Loucy (cell line): ENCODE measurements around the gene CCT8L2.
"Not testable (repeated sequence)": the region's sequence is repeated elsewhere in the genome, so short reads cannot be mapped to it uniquely, and the experiment has no call there.

Experiments used
- CTCF ChIP-seq: fragments of 200-600 bp; sonication (generic); conservative IDR thresholded peaks from 2 replicates; pipeline ENCODE4 v1.5.1; 2014; ENCODE audit warnings: mild to moderate bottlenecking, antibody characterized with exemption, low read length
- EZH2phosphoT487 ChIP-seq: fragments of 200-600 bp; IDR thresholded peaks from 2 replicates; pipeline ENCODE4 v1.6.1; 2018; ENCODE audit warnings: antibody characterized with exemption, mild to moderate bottlenecking, moderate library complexity, borderline replicate concordance

GRCh38 chr22:16617516-16617915 lies 24.9 kb upstream of the CCT8L2 start:
- TF ChIP-seq CTCF, EZH2phosphoT487: not testable (repeated sequence)
